ENCODE measurements around the gene RNF144A.
"Not testable (repeated sequence)": the region's sequence is repeated elsewhere in the genome, so short reads cannot be mapped to it uniquely, and the experiment has no call there.

Gene RNF144A

GRCh38 chr2:6888724-6889123 is 28.5 kb upstream of the RNF144A start:
- H3K36me3 Mint-ChIP-seq (ENCODE audit: low read depth), result peaks cover 45% of the 10 kb centered on the region
- H3K4me1 Mint-ChIP-seq (ENCODE audit: low read depth), result no peaks in the 10 kb centered on the region
- no peaks in the 10 kb centered on the region for H3K27me3 Mint-ChIP-seq
- H3K4me3 Mint-ChIP-seq, result no peak overlapping the region
- no peak for DNase-seq
- H3K27ac Mint-ChIP-seq, result no peak overlapping the region
- H3K9me3 Mint-ChIP-seq, result no peaks in the 10 kb centered on the region

GRCh38 chr2:6893876-6894482 is 23.2 kb upstream of the RNF144A start:
- Mint-ChIP-seq H3K9me3 (no peaks in the 10 kb centered on the region), H3K36me3 (ENCODE audit: low read depth) (peaks cover 30% of the 10 kb centered on the region), H3K27me3 (no peaks in the 10 kb centered on the region), H3K27ac (no peak overlapping the region), H3K4me3 (no peak overlapping the region), H3K4me1 (ENCODE audit: low read depth) (peaks cover 12% of the 10 kb centered on the region)
- no peak for DNase-seq

- peaks cover 28% of the 10 kb centered on the region for H3K36me3 Mint-ChIP-seq (ENCODE audit: low read depth)
- H3K4me3 Mint-ChIP-seq, result no peak overlapping the region
- no peak for DNase-seq
- H3K4me1 Mint-ChIP-seq (ENCODE audit: low read depth), result peaks cover 13% of the 10 kb centered on the region
- no peaks in the 10 kb centered on the region for H3K27me3 Mint-ChIP-seq
- H3K27ac Mint-ChIP-seq, result peak overlapping the region; percentile 82
- peaks cover 7% of the 10 kb centered on the region for H3K9me3 Mint-ChIP-seq
Observed at GRCh38 chr2:6896930-6897759, 20.1 kb upstream of the RNF144A start.

DNA sequence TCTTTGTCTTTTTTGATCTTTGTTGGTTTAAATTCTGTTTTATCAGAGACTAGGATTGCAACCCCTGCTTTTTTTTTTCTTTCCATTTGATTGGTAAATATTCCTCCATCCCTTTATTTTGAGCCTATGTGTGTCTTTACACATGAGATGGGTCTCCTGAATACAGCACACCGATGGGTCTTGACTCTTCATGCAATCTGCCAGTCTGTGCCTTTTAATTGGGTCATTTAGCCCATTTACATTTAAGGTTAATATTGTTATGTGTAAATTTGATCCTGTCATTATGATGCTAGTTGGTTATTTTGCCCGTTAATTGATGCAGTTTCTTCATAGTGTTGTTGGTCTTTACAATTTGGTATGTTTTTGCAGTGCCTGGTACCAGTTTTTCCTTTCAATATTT is 14.6 kb upstream of the RNF144A start:
- H3K27me3 Mint-ChIP-seq, H3K27ac Mint-ChIP-seq, H3K4me3 Mint-ChIP-seq, DNase-seq: not testable (repeated sequence)
- peaks cover 45% of the 10 kb centered on the region for H3K36me3 Mint-ChIP-seq (ENCODE audit: low read depth)
- peaks cover 22% of the 10 kb centered on the region for H3K9me3 Mint-ChIP-seq
- H3K4me1 Mint-ChIP-seq (ENCODE audit: low read depth), result peaks cover 26% of the 10 kb centered on the region

GRCh38 chr2:6905668-6906067 is 11.5 kb upstream of the RNF144A start:
- H3K4me3 Mint-ChIP-seq, result no peak overlapping the region
- no peaks in the 10 kb centered on the region for H3K27me3 Mint-ChIP-seq
- H3K27ac Mint-ChIP-seq, result no peak overlapping the region
- H3K4me1 Mint-ChIP-seq (ENCODE audit: low read depth), result peaks cover 52% of the 10 kb centered on the region
- DNase-seq, result no peak
- H3K9me3 Mint-ChIP-seq, result peaks cover 28% of the 10 kb centered on the region
- H3K36me3 Mint-ChIP-seq (ENCODE audit: low read depth), result peaks cover 69% of the 10 kb centered on the region

- H3K27ac Mint-ChIP-seq, result peak overlapping the region; percentile 88
Observed at GRCh38 chr2:6906165-6906741, 11.0 kb upstream of the RNF144A start.

GRCh38 chr2:6908291-6908690 is 8.9 kb upstream of the RNF144A start:
- no peak for DNase-seq
- H3K36me3 Mint-ChIP-seq (ENCODE audit: low read depth), result peaks cover 75% of the 10 kb centered on the region
- H3K9me3 Mint-ChIP-seq, result peaks cover 17% of the 10 kb centered on the region
- peaks cover 79% of the 10 kb centered on the region for H3K4me1 Mint-ChIP-seq (ENCODE audit: low read depth)
- H3K4me3 Mint-ChIP-seq, result peak overlapping the region; percentile 13
- no peaks in the 10 kb centered on the region for H3K27me3 Mint-ChIP-seq
- H3K27ac Mint-ChIP-seq, result peak overlapping the region; percentile 91

More at GRCh38 chr2:6906165-6906741, 11.0 kb upstream of the RNF144A start:
- DNase-seq, result no peak
- H3K9me3 Mint-ChIP-seq, result peaks cover 31% of the 10 kb centered on the region
- H3K36me3 Mint-ChIP-seq (ENCODE audit: low read depth), result peaks cover 74% of the 10 kb centered on the region
- H3K27me3 Mint-ChIP-seq, result no peaks in the 10 kb centered on the region
- H3K4me1 Mint-ChIP-seq (ENCODE audit: low read depth), result peaks cover 58% of the 10 kb centered on the region
- H3K4me3 Mint-ChIP-seq, result peak overlapping the region; percentile 34

- no peak for DNase-seq
- H3K27me3 Mint-ChIP-seq, result no peaks in the 10 kb centered on the region
- peaks cover 70% of the 10 kb centered on the region for H3K36me3 Mint-ChIP-seq (ENCODE audit: low read depth)
- H3K27ac Mint-ChIP-seq, result peak overlapping the region; percentile 91
- peaks cover 13% of the 10 kb centered on the region for H3K9me3 Mint-ChIP-seq
- H3K4me3 Mint-ChIP-seq, result peak overlapping the region; percentile 61
- H3K4me1 Mint-ChIP-seq (ENCODE audit: low read depth), result peaks cover 91% of the 10 kb centered on the region
Observed at GRCh38 chr2:6909431-6910385, 7.5 kb upstream of the RNF144A start.

DNA sequence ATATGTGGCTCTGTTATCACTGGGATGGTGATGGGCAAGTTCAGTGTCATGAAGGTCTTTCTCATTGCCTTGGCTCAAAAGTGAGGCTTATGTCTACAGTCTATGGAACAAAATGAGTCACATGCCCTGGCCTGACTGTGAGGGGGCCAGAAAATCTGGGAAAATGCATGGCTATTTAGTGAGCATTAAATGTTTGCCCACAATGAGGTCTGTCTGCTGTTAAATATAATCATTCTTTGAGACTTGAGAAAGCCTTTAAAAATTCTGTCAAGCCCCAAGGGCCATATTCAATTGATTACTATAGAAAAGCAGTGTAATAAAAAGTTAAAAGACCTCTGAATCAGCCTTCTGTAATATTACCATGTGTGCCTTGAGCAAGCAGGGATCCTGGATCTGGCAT is 5.5 kb upstream of the RNF144A start:
- Mint-ChIP-seq H3K36me3 (ENCODE audit: low read depth) (peaks cover 66% of the 10 kb centered on the region), H3K27me3 (no peaks in the 10 kb centered on the region), H3K27ac (peak overlapping the region; percentile 91), H3K9me3 (peaks cover 13% of the 10 kb centered on the region), H3K4me3 (peak overlapping the region; percentile 69), H3K4me1 (ENCODE audit: low read depth) (peaks cover 95% of the 10 kb centered on the region)
- no peak for DNase-seq

DNA sequence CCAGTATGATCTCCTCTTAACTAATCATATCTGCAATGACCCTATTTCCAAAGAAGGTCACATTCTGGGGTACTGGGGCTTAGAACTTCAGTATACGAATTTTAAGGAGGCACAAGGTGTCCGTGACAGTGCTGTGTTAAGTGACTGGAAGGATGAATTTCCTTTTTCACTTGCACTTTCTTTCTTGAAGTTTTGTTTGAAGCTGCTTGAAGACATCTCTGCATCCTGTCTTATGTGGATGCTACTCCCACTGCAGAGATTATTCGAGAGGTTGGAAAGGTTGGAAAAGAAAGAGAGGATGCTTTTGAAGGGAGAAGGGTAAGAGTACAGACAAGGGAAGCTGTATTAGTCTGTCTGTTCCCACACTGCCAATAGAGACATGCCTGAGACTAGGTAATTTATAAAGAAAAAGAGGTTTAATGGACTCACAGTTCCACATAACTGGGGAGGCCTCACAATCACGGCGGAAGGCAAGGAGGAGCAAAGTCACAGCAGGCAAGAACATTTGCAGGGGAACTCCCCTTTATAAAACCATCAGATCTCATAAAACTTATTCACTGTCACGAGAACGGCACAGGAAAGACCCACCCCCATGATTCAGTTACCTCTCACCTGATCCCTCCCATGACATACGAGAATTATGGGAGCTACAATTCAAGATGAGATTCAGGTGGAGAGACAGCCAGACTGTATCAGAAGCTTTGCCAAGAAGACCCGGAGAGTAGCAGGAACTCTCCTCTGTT is 3.6 kb upstream of the RNF144A start:
- peak overlapping the region; percentile 94 for H3K27ac Mint-ChIP-seq
- H3K9me3 Mint-ChIP-seq, result peaks cover 4% of the 10 kb centered on the region
- no peaks in the 10 kb centered on the region for H3K27me3 Mint-ChIP-seq
- H3K36me3 Mint-ChIP-seq (ENCODE audit: low read depth), result peaks cover 48% of the 10 kb centered on the region
- no peak for DNase-seq
- peaks cover 80% of the 10 kb centered on the region for H3K4me1 Mint-ChIP-seq (ENCODE audit: low read depth)
- peak overlapping the region; percentile 69 for H3K4me3 Mint-ChIP-seq

- H3K4me3 Mint-ChIP-seq, result peak overlapping the region; percentile 24
- DNase-seq, result no peak
- peaks cover 4% of the 10 kb centered on the region for H3K9me3 Mint-ChIP-seq
- peaks cover 80% of the 10 kb centered on the region for H3K4me1 Mint-ChIP-seq (ENCODE audit: low read depth)
- H3K27me3 Mint-ChIP-seq, result no peaks in the 10 kb centered on the region
- peaks cover 51% of the 10 kb centered on the region for H3K36me3 Mint-ChIP-seq (ENCODE audit: low read depth)
- H3K27ac Mint-ChIP-seq, result peak overlapping the region; percentile 80
Observed at GRCh38 chr2:6914828-6915227, 2.4 kb upstream of the RNF144A start.

DNA sequence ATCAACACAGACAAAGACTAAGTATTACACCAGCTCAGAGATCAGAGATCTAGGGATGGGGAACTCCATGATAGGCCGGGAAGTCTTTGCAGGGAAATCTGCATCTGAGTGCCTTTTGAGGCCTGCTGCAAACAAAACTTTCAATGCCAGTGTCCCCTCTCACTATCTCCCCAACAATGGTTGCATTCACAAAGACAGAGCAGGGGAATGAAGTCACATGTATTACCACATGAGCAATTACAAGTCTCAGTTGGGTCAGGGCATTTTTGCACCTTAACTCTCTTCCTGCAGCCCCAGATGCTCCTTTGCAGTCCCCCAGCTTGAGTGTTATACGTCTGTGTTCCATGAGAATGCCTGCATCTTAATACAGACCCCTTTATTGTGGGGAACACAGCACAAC is 1.8 kb upstream of the RNF144A start:
- Mint-ChIP-seq H3K27ac (peak overlapping the region; percentile 80), H3K27me3 (no peaks in the 10 kb centered on the region), H3K36me3 (ENCODE audit: low read depth) (peaks cover 54% of the 10 kb centered on the region), H3K4me1 (ENCODE audit: low read depth) (peaks cover 81% of the 10 kb centered on the region), H3K9me3 (peaks cover 4% of the 10 kb centered on the region), H3K4me3 (no peak overlapping the region)
- no peak for DNase-seq

DNA sequence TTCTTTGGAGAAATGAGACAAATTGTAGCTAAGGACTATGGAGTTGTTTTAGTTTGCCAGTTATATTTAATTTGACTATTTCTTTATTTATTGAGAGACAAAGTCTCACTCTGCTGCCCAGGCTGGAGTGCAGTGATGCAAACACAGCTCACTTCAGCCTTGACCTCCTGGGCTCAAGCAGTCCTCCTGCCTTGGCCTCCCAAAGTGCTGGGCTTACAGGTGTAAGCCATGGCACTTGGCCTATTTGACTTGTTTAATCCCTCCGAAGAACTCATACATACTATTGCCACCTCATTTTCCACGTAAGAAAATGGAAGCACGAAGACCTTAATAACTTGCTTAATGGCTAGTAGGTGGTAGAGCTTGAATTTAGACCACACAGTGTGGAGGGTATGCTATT is 988 bp upstream of the RNF144A start:
- DNase-seq, result no peak
- Mint-ChIP-seq H3K36me3 (ENCODE audit: low read depth) (peaks cover 49% of the 10 kb centered on the region), H3K9me3 (peaks cover 2% of the 10 kb centered on the region), H3K4me3 (peak overlapping the region; percentile 78), H3K27me3 (no peaks in the 10 kb centered on the region), H3K27ac (peak overlapping the region; percentile 64), H3K4me1 (ENCODE audit: low read depth) (peaks cover 81% of the 10 kb centered on the region)

DNA sequence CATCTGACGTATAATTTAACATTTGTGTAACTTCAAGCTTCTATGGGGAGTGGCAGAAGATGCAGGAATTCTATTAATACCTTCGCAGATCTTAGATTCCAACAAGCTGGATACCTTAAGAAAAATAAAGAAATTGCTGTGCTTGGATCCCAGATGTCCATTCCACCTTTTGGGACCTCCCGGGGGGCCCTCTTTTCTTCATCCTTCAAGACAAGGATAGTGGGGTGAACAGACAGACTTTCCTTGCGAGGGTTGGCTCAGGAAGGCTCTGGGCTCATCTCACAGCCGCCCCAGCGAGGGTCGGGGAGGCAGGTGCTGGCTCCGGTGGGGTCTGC is 509 bp upstream of the RNF144A start:
- Mint-ChIP-seq H3K4me1 (ENCODE audit: low read depth) (peaks cover 81% of the 10 kb centered on the region), H3K9me3 (no peaks in the 10 kb centered on the region), H3K27ac (peak overlapping the region; percentile 82), H3K27me3 (no peaks in the 10 kb centered on the region), H3K4me3 (peak overlapping the region; percentile 78), H3K36me3 (ENCODE audit: low read depth) (peaks cover 47% of the 10 kb centered on the region)
- DNase-seq, result no peak

All from activated T-cell treated with anti-CD3 and anti-CD28 coated beads, Interleukin-2, amount 50 U/mL, for 24 hours (primary cell).